Measurements from ENCODE around the gene SOX6.

GRCh38 chr11:15993345-15993744 is 363.0 kb downstream of the SOX6 start:
- TF ChIP-seq CTCF (IDR thresholded peaks at IDR 0.05): no peak
- no peak for TF ChIP-seq POLR2AphosphoS5 (IDR thresholded peaks at IDR 0.05; ENCODE audit: insufficient read depth in 1 of 2, low read depth in 1 of 2)
- TF ChIP-seq POLR2A (IDR thresholded peaks at IDR 0.05): no peak

All from vagina (tissue), 2 donors.